K562 (cell line): ENCODE measurements around the gene EGFL7. TPM values are rescaled to one million over a fixed set of nuclear protein-coding genes. Genes with fewer than 3 reads are reported as not detected.

Experiments
- ARHGAP35 ChIP-seq: fragments of 450-650 bp; IDR thresholded peaks from 2 replicates; pipeline ENCODE4 v1.6.1; 2018; ENCODE audit not compliant: partially characterized antibody
- ETV6 ChIP-seq, 3 experiments: fragments of 150-350 bp in 1 of 3; sonication (generic) in 1 of 3; formaldehyde crosslinking in 1 of 3; IDR thresholded peaks; 2 replicates each; pipeline versions ENCODE4 v1.6.1 to v1.8.0; 2014 to 2022; ENCODE audit warnings: borderline replicate concordance in 2 of 3, low read depth in 2 of 3, antibody characterized with exemption in 1 of 3, low read length in 1 of 3, mild to moderate bottlenecking in 1 of 3, missing genetic modification reagents in 1 of 3
- KDM1A ChIP-seq, 2 experiments: fragments of 450-650 bp; IDR thresholded peaks; 2 replicates each; pipeline ENCODE4 v1.6.1; 2016; ENCODE audit warnings: mild to moderate bottlenecking in 2 of 2
- NR2C2 ChIP-seq, 2 experiments: fragments of 200-800 bp in 1 of 2; sonication (Bioruptor generic) in 1 of 2; sonication (generic) in 1 of 2; formaldehyde crosslinking in 1 of 2; IDR thresholded peaks; 2 replicates each; pipeline versions ENCODE4 v1.6.1 to v1.8.0; 2016 to 2022; ENCODE audit warnings: mild to moderate bottlenecking in 1 of 2, missing compliant biosample characterization in 1 of 2, missing genetic modification characterization in 1 of 2, missing genetic modification reagents in 1 of 2
- RERE ChIP-seq: sonication (generic); formaldehyde crosslinking; IDR thresholded peaks from 2 replicates; pipeline ENCODE4 v1.8.0; 2023; ENCODE audit warnings: missing genetic modification reagents, mild to moderate bottlenecking, borderline replicate concordance
- TAF15 ChIP-seq: fragments of 200-400 bp; formaldehyde crosslinking; IDR thresholded peaks from 2 replicates; pipeline ENCODE4 v1.6.1; 2017; ENCODE audit warnings: mild to moderate bottlenecking, low read depth, low read length, moderate library complexity
- ZBTB7A ChIP-seq: IDR thresholded peaks from 2 replicates; pipeline ENCODE4 v1.6.1; 2011; ENCODE audit warnings: low read depth, mild to moderate bottlenecking, low read length, moderate library complexity, borderline replicate concordance; ENCODE audit not compliant: control insufficient read depth
- ZNF140 ChIP-seq: fragments of 250-450 bp; sonication (Bioruptor Pico); IDR thresholded peaks from 2 replicates; pipeline ENCODE4 v1.8.0; 2021; ENCODE audit warnings: moderate library complexity, mild to moderate bottlenecking, inconsistent platforms
- polyA plus RNA-seq, 8 experiments: library from polyadenylated mRNA; depleted of rRNA in 4 of 8; stranded (reverse) in 5 of 8; unstranded in 3 of 8; fragments of >200 nt; fragmentation: Nextera tagmentation in 2 of 8; fragmentation: Illumina TruSeq in 1 of 8; extraction: Ambion mirVana in 2 of 8; extraction: Trizol in 1 of 8; gene quantifications; 2 replicates each; pipeline versions ENCODE4 v1.2.1 to v1.2.3, GENCODE V29; 2011 to 2014; ENCODE audit warnings: inconsistent platforms in 1 of 8, missing spikeins in 1 of 8
- total RNA-seq, 7 experiments: library from RNA; depleted of rRNA in 6 of 7; stranded (reverse); fragments of >200 nt in 6 of 7; fragmentation: Illumina TruSeq in 2 of 7; extraction: Trizol in 2 of 7; gene quantifications; 2 replicates each; pipeline versions ENCODE4 v1.2.1 to v1.2.3, GENCODE V29; 2011 to 2021; ENCODE audit warnings: low replicate concordance in 1 of 7
- TF ChIP-seq, protein P1 (sequence below), 2 experiments: IDR thresholded peaks; 2 replicates each; pipeline ENCODE4 v1.6.1; 2012; ENCODE audit warnings: improper control_type of control experiment in 2 of 2, low read depth in 2 of 2, low read length in 2 of 2, borderline replicate concordance in 1 of 2
- TF ChIP-seq, protein P2 (sequence below): fragments of 250-450 bp; sonication (Bioruptor Pico); IDR thresholded peaks from 2 replicates; pipeline ENCODE4 v1.4.0; 2020

Gene EGFL7
- total and polyA plus RNA-seq, 9 of the 15 experiments (the other 6 are each of a cell fraction or from before 2014, with no cell fraction given), result 1.5 to 286 (median 55.5) TPM

GRCh38 chr9:136625101-136626065, 37.3 kb upstream of the EGFL7 start (continued):
- peak; percentile 23; the same call in 1 of the 2 replicates for TF ChIP-seq ZBTB7A
- no peak for TF ChIP-seq ZNF140
- TF ChIP-seq, protein P1, sequence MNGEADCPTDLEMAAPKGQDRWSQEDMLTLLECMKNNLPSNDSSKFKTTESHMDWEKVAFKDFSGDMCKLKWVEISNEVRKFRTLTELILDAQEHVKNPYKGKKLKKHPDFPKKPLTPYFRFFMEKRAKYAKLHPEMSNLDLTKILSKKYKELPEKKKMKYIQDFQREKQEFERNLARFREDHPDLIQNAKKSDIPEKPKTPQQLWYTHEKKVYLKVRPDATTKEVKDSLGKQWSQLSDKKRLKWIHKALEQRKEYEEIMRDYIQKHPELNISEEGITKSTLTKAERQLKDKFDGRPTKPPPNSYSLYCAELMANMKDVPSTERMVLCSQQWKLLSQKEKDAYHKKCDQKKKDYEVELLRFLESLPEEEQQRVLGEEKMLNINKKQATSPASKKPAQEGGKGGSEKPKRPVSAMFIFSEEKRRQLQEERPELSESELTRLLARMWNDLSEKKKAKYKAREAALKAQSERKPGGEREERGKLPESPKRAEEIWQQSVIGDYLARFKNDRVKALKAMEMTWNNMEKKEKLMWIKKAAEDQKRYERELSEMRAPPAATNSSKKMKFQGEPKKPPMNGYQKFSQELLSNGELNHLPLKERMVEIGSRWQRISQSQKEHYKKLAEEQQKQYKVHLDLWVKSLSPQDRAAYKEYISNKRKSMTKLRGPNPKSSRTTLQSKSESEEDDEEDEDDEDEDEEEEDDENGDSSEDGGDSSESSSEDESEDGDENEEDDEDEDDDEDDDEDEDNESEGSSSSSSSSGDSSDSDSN (IDR thresholded peaks at IDR 0.05; ENCODE audit: borderline replicate concordance in 1 of 2, low read depth in 2 of 2, low read length in 2 of 2), result no peak
- TF ChIP-seq, protein P2, sequence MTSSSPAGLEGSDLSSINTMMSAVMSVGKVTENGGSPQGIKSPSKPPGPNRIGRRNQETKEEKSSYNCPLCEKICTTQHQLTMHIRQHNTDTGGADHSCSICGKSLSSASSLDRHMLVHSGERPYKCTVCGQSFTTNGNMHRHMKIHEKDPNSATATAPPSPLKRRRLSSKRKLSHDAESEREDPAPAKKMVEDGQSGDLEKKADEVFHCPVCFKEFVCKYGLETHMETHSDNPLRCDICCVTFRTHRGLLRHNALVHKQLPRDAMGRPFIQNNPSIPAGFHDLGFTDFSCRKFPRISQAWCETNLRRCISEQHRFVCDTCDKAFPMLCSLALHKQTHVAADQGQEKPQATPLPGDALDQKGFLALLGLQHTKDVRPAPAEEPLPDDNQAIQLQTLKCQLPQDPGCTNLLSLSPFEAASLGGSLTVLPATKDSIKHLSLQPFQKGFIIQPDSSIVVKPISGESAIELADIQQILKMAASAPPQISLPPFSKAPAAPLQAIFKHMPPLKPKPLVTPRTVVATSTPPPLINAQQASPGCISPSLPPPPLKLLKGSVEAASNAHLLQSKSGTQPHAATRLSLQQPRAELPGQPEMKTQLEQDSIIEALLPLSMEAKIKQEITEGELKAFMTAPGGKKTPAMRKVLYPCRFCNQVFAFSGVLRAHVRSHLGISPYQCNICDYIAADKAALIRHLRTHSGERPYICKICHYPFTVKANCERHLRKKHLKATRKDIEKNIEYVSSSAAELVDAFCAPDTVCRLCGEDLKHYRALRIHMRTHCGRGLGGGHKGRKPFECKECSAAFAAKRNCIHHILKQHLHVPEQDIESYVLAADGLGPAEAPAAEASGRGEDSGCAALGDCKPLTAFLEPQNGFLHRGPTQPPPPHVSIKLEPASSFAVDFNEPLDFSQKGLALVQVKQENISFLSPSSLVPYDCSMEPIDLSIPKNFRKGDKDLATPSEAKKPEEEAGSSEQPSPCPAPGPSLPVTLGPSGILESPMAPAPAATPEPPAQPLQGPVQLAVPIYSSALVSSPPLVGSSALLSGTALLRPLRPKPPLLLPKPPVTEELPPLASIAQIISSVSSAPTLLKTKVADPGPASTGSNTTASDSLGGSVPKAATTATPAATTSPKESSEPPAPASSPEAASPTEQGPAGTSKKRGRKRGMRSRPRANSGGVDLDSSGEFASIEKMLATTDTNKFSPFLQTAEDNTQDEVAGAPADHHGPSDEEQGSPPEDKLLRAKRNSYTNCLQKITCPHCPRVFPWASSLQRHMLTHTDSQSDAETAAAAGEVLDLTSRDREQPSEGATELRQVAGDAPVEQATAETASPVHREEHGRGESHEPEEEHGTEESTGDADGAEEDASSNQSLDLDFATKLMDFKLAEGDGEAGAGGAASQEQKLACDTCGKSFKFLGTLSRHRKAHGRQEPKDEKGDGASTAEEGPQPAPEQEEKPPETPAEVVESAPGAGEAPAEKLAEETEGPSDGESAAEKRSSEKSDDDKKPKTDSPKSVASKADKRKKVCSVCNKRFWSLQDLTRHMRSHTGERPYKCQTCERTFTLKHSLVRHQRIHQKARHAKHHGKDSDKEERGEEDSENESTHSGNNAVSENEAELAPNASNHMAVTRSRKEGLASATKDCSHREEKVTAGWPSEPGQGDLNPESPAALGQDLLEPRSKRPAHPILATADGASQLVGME (CRISPR knock-in tag), result no peak
- no peak for TF ChIP-seq NR2C2 (CRISPR knock-in tag; IDR thresholded peaks at IDR 0.05)
- TF ChIP-seq NR2C2 (tag; IDR thresholded peaks at IDR 0.05), result peak; percentile 37; the same call in 1 of the 2 replicates
- no peak for TF ChIP-seq RERE
- no peak for TF ChIP-seq ETV6 (IDR thresholded peaks at IDR 0.05; ENCODE audit: borderline replicate concordance in 1 of 2, low read depth in 2 of 2, low read length in 1 of 2)
- no peak for TF ChIP-seq ETV6 (CRISPR knock-in tag; IDR thresholded peaks at IDR 0.05; ENCODE audit: borderline replicate concordance)
- no peak for TF ChIP-seq ARHGAP35
- TF ChIP-seq KDM1A (IDR thresholded peaks at IDR 0.05), result peak; percentile 40 to 58; a peak in 3 of 4 replicates
- no peak for TF ChIP-seq TAF15
